ENCODE measurements around the gene SCRN2. TPM values are rescaled to one million over a fixed set of nuclear protein-coding genes. Genes with fewer than 3 reads are reported as not detected.

SCRN2 gene
- total RNA-seq, 1 donor from 2014 or later = 24.3 TPM

GRCh38 chr17:47830396-47831002 is 10.6 kb downstream of the SCRN2 start:
- Mint-ChIP-seq H3K9me3 (no peaks in the 10 kb centered on the region), H3K4me3 (peak overlapping the region; percentile 94), H3K36me3 (ENCODE audit: low read depth) (peaks cover 28% of the 10 kb centered on the region), H3K27ac (peak overlapping the region; percentile 89), H3K4me1 (peaks cover 34% of the 10 kb centered on the region), H3K27me3 (no peaks in the 10 kb centered on the region)
- no peak for DNase-seq
- intact Hi-C loops (cut with micrococcal nuclease) = loop anchor here (1.0 to 2.0 kb wide), 2 partner anchors 9 to 64 kb away; partner anchors contain the start of gene OSBPL7

GRCh38 chr17:47829870-47830269 is 11.2 kb downstream of the SCRN2 start:
- Mint-ChIP-seq H3K36me3 (ENCODE audit: low read depth) (peaks cover 32% of the 10 kb centered on the region), H3K27ac (peak overlapping the region; percentile 89), H3K27me3 (no peaks in the 10 kb centered on the region), H3K9me3 (no peaks in the 10 kb centered on the region), H3K4me3 (peak overlapping the region; percentile 94), H3K4me1 (peaks cover 31% of the 10 kb centered on the region)
- peak; percentile 78 for DNase-seq
- intact Hi-C loops (cut with micrococcal nuclease) = loop anchor here (2.0 kb wide), 1 partner anchor 65 kb away; no protein-coding TSS in a partner anchor

DNA sequence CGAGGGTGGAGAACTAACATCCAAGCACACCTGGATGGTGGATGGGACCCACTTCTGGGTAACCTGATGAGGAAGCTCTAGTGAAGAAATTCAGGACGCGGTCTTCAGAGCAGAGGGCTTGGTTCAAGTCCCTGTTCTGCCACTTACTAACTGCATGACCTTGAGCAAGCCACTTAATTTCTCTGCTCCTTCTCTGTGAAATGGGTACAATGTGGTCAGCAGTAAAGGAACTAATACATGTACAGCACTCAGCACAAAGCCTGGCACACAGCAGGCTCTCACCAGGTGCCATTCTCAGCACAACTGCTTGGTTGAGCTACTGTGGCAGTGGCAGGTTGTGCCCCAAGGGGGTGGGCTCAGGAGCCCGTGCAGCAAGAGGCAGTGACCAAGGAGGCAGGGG is 17.6 kb downstream of the SCRN2 start:
- Mint-ChIP-seq H3K4me1 (peaks cover 22% of the 10 kb centered on the region), H3K27me3 (no peaks in the 10 kb centered on the region), H3K4me3 (no peak overlapping the region), H3K36me3 (ENCODE audit: low read depth) (peaks cover 45% of the 10 kb centered on the region), H3K27ac (no peak overlapping the region), H3K9me3 (no peaks in the 10 kb centered on the region)
- DNase-seq = no peak
- intact Hi-C loops (cut with micrococcal nuclease) = no loop called here

DNA sequence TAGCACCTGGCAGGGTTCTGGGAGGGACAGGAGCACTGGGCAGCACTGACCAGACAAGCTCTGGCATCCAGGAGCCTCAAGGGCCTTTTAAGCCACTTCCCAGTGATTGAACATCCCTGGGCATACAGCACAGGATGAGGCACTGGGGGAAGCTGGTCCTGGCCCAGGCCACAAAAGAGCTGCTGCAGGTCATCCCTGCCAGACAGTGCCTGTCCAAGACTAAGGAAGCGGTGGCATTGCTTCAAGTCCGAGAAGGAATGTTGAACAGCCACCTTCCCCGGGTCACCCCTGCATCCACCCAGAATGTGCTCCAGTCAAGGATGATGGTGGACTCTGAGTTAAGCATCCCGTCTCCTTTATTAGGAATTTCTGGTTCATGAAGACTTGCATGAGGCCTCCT is 18.3 kb downstream of the SCRN2 start:
- no peaks in the 10 kb centered on the region for H3K27me3 Mint-ChIP-seq
- H3K4me3 Mint-ChIP-seq = peak overlapping the region; percentile 37
- peaks cover 22% of the 10 kb centered on the region for H3K4me1 Mint-ChIP-seq
- no peaks in the 10 kb centered on the region for H3K9me3 Mint-ChIP-seq
- intact Hi-C loops (cut with micrococcal nuclease) = no loop called here
- H3K36me3 Mint-ChIP-seq (ENCODE audit: low read depth) = peaks cover 43% of the 10 kb centered on the region
- no peak for DNase-seq
- H3K27ac Mint-ChIP-seq = no peak overlapping the region

DNA sequence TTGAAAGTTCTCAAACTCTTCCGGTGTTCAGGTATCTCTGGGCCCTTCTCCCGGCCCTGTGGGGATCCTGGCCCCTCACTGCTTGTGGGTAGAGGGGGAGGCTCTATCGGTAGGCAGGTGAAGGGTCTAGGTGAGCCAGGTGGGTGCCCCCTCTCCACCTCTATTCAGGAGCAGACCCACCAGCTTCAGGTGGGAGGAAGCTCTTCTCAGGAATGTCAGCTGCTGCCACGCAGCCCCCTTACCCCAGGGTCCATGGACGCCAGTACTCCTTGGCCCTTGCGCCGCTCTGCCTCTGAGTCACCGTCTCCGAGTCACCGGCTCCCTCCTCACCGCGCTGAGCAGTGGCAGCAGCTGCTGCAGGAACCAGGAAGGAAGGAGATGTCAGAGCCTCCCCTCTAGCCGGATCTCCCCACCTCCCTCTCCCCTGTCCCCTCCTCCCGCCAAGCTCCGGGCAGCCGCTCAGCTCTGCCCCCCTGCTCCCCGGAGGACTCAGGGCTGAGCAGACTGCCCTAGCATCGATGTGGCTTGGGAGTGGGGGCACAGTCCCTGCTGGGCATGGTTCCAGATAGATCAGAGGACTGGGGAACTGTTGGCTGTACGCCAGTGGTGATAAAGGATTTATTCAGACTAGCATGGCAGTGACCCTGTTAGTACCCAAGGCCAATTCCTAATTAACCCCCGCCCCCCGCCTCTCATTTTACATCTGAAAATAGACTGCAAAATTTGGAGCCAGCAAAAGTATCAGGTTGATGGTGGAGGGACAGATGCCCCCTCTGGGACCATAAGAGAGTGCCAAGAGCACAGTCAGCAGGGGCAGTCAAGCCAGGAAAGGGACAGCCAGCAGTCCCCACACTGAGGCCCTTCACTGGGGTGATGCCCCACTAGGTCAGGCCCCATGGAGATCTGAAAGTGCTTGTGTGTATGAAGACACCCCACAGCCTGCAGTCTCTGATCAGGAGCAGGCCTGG is 19.4 kb downstream of the SCRN2 start, which contains the start of gene OSBPL7:
OSBPL7 (minus strand) TSS at position 371 of the 968 bp plus-strand sequence. CDS start 1,516 bp downstream, outside the sequence.
- H3K9me3 Mint-ChIP-seq = no peaks in the 10 kb centered on the region

GRCh38 chr17:47821031-47821423 is 20.0 kb downstream of the SCRN2 start:
- no peak for DNase-seq
- peaks cover 22% of the 10 kb centered on the region for H3K4me1 Mint-ChIP-seq
- H3K9me3 Mint-ChIP-seq = no peaks in the 10 kb centered on the region
- H3K27me3 Mint-ChIP-seq = no peaks in the 10 kb centered on the region
- H3K4me3 Mint-ChIP-seq = peak overlapping the region; percentile 98
- intact Hi-C loops (cut with micrococcal nuclease) = loop anchor here (1.0 kb wide), 1 partner anchor 10 kb away; the partner anchor contains the start of genes LRRC46 and MRPL10
- peaks cover 41% of the 10 kb centered on the region for H3K36me3 Mint-ChIP-seq (ENCODE audit: low read depth)
- peak overlapping the region; percentile 81 for H3K27ac Mint-ChIP-seq

More for the DNA sequence above, 19.4 kb downstream of the SCRN2 start, which contains the start of gene OSBPL7:
- Mint-ChIP-seq H3K36me3 (ENCODE audit: low read depth) (peaks cover 44% of the 10 kb centered on the region), H3K27ac (peak within 1 kb of the TSS; percentile 81), H3K4me1 (peaks cover 22% of the 10 kb centered on the region), H3K4me3 (peak within 1 kb of the TSS; percentile 98), H3K27me3 (no peaks in the 10 kb centered on the region)
- peak; percentile 92 for DNase-seq
- intact Hi-C loops (cut with micrococcal nuclease) = loop anchor here (1.0 kb wide), 1 partner anchor 10 kb away; the partner anchor contains the start of genes LRRC46 and MRPL10

DNA sequence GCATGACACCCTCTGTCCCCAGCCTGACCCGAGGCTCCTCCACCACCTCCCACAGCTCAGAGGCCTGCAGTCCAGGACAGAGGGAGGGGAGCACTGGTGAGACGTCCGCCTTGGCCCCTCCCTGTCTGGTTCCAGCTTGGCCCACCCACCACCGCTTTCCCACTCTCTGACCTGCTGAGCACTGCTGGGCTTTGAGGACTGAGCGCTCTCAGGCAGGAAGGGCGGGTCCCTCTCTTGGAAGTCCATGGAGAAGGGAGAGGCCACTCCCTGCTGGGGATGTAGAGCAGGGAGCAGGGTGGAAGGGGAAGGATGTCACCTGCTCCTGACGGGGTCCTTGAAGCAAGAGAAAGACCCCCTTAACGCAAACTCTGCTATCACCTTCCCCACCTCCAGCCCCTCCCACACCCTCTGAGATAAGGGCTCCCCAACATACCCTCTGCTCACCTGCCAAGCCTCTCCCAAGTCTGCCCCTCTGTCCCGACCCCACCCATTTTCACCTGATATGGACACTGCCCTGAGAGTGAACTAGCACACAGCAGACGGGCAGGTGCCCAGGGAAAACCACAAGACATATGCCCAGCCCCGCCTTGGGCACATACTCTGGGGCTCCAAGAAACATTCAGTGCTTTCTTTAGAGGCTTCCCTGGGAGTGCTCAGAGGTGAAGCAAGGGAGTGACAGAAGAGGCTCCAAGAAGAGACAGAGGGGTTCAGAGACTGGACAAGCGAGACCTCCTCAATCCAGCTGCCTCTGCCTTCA is 20.9 kb downstream of the SCRN2 start:
- Mint-ChIP-seq H3K4me1 (peaks cover 22% of the 10 kb centered on the region), H3K36me3 (ENCODE audit: low read depth) (peaks cover 40% of the 10 kb centered on the region), H3K9me3 (no peaks in the 10 kb centered on the region), H3K4me3 (peak overlapping the region; percentile 98), H3K27me3 (no peaks in the 10 kb centered on the region), H3K27ac (peak overlapping the region; percentile 81)
- DNase-seq = no peak
- intact Hi-C loops (cut with micrococcal nuclease) = no loop called here

- Mint-ChIP-seq H3K27ac (peak overlapping the region; percentile 20), H3K4me1 (peaks cover 22% of the 10 kb centered on the region), H3K36me3 (ENCODE audit: low read depth) (peaks cover 42% of the 10 kb centered on the region), H3K4me3 (no peak overlapping the region), H3K9me3 (no peaks in the 10 kb centered on the region), H3K27me3 (no peaks in the 10 kb centered on the region)
- intact Hi-C loops (cut with micrococcal nuclease) = no loop called here
- DNase-seq = no peak
Measured at GRCh38 chr17:47819475-47819874, 21.6 kb downstream of the SCRN2 start.

GRCh38 chr17:47818002-47818695 is 22.9 kb downstream of the SCRN2 start:
- peaks cover 22% of the 10 kb centered on the region for H3K4me1 Mint-ChIP-seq
- H3K4me3 Mint-ChIP-seq = no peak overlapping the region
- H3K9me3 Mint-ChIP-seq = no peaks in the 10 kb centered on the region
- no peak for DNase-seq
- H3K27me3 Mint-ChIP-seq = no peaks in the 10 kb centered on the region
- peaks cover 35% of the 10 kb centered on the region for H3K36me3 Mint-ChIP-seq (ENCODE audit: low read depth)
- H3K27ac Mint-ChIP-seq = no peak overlapping the region
- intact Hi-C loops (cut with micrococcal nuclease) = no loop called here

- Mint-ChIP-seq H3K27ac (no peak overlapping the region), H3K4me3 (no peak overlapping the region), H3K9me3 (no peaks in the 10 kb centered on the region), H3K36me3 (ENCODE audit: low read depth) (peaks cover 38% of the 10 kb centered on the region), H3K27me3 (no peaks in the 10 kb centered on the region), H3K4me1 (peaks cover 16% of the 10 kb centered on the region)
- no peak for DNase-seq
- intact Hi-C loops (cut with micrococcal nuclease) = no loop called here
Measured at GRCh38 chr17:47816947-47817346, 24.1 kb downstream of the SCRN2 start.

DNA sequence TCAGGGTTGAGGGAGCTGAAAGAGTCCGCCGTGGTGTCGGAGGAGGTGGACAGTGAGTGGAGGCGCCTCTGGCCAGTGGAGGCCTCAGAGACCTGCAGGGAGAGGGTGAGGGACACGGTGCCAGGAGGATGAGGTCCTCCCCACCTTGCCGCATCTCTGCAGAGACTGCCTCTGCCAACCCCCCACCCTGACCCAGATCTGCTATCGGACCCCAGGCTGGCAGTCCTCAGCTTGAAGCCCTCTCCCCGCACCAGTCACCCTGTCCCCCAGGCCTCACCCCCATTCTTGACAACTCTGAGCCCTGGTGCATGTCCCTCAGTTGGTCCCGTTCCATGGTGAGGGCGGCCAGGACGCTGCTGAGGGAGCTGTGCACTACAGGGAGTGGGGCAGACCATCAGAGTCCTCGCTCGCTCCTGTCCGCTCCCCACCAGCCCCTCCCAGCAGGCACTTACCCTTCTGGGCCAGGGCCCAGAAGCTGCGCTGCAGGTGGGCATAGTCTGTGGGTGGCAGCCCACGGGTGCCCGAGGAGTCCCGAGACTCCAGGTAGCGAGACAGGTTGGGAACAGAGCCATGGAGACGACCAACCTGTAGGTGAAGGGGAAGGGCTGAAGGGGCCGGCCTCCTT is 24.9 kb downstream of the SCRN2 start:
- peaks cover 43% of the 10 kb centered on the region for H3K36me3 Mint-ChIP-seq (ENCODE audit: low read depth)

GRCh38 chr17:47815106-47815918 is 25.8 kb downstream of the SCRN2 start:
- Mint-ChIP-seq H3K27ac (no peak overlapping the region), H3K36me3 (ENCODE audit: low read depth) (peaks cover 51% of the 10 kb centered on the region), H3K4me3 (no peak overlapping the region), H3K27me3 (no peaks in the 10 kb centered on the region), H3K4me1 (peaks cover 3% of the 10 kb centered on the region), H3K9me3 (no peaks in the 10 kb centered on the region)
- no peak for DNase-seq
- intact Hi-C loops (cut with micrococcal nuclease) = no loop called here

More for the DNA sequence above, 24.9 kb downstream of the SCRN2 start:
- Mint-ChIP-seq H3K9me3 (no peaks in the 10 kb centered on the region), H3K4me1 (peaks cover 10% of the 10 kb centered on the region), H3K27ac (no peak overlapping the region), H3K27me3 (no peaks in the 10 kb centered on the region), H3K4me3 (no peak overlapping the region)
- intact Hi-C loops (cut with micrococcal nuclease) = no loop called here
- no peak for DNase-seq
